CD4-positive, alpha-beta memory T cell (primary cell): ENCODE results near the gene ABHD8. TPM values are rescaled to one million over a fixed set of nuclear protein-coding genes. Genes with fewer than 3 reads are reported as not detected.

Experiments
- CTCF ChIA-PET: fragments of 350-600 bp; sonication (Branson Sonifier 250); formaldehyde crosslinking; loops from one replicate; lab custom pipeline; 2021; ENCODE audit warnings: inconsistent platforms; ENCODE audit not compliant: partially characterized antibody; lab: Charles Lee
- POLR2A ChIA-PET: fragments of 350-600 bp; sonication (Branson Sonifier 250); formaldehyde crosslinking; loops from one replicate; lab custom pipeline; 2021; ENCODE audit not compliant: partially characterized antibody; lab: Charles Lee
- DNase-seq, 5 donors: peaks; one replicate each; pipeline versions ENCODE4 v3.0.0 to v3.0.0-alpha.2; 2020 to 2022; ENCODE audit warnings: mixed read lengths in 1 of 5
- H3K27ac ChIP-seq: one replicate; pipeline ENCODE4 v1.7.0; 2013; ENCODE audit warnings: low read depth, low read length
- H3K27me3 ChIP-seq: 2 replicates; pipeline ENCODE4 v1.7.0; 2013; ENCODE audit warnings: mild to moderate bottlenecking, low read length, moderate library complexity; ENCODE audit not compliant: insufficient read depth
- H3K36me3 ChIP-seq: 2 replicates; pipeline ENCODE4 v1.7.0; 2013; ENCODE audit warnings: mild to moderate bottlenecking, low read length, moderate library complexity; ENCODE audit not compliant: insufficient read depth
- H3K4me1 ChIP-seq: 2 replicates; pipeline ENCODE4 v1.7.0; 2013; ENCODE audit warnings: mild to moderate bottlenecking, low read length, moderate library complexity; ENCODE audit not compliant: insufficient read depth
- H3K4me3 ChIP-seq, 2 donors: one replicate each; pipeline ENCODE4 v1.7.0; 2013; ENCODE audit warnings: low read length in 2 of 2, mild to moderate bottlenecking in 1 of 2
- H3K9me3 ChIP-seq, 2 donors: one replicate each; pipeline ENCODE4 v1.7.0; 2013; ENCODE audit warnings: low read length in 2 of 2, control low read depth in 1 of 2; ENCODE audit not compliant: control insufficient read depth in 1 of 2
- H3K27ac Mint-ChIP-seq, 7 donors: one replicate each; pipeline ENCODE4 v1.8.0; 2020 to 2021; ENCODE audit warnings: mixed read lengths in 7 of 7, mild to moderate bottlenecking in 6 of 7, inconsistent platforms in 3 of 7, moderate library complexity in 3 of 7
- H3K27me3 Mint-ChIP-seq, 2 donors: one replicate each; pipeline ENCODE4 v1.8.0; 2020 to 2021; ENCODE audit warnings: mixed read lengths in 2 of 2
- H3K36me3 Mint-ChIP-seq, 2 donors: one replicate each; pipeline ENCODE4 v1.8.0; 2020 to 2021; ENCODE audit warnings: mixed read lengths in 2 of 2, inconsistent platforms in 1 of 2, mild to moderate bottlenecking in 1 of 2
- H3K4me1 Mint-ChIP-seq, 4 donors: one replicate each; pipeline ENCODE4 v1.8.0; 2020 to 2021; ENCODE audit warnings: mixed read lengths in 4 of 4, mild to moderate bottlenecking in 1 of 4
- H3K4me3 Mint-ChIP-seq, 8 donors: one replicate each; pipeline ENCODE4 v1.8.0; 2020 to 2021; ENCODE audit warnings: mixed read lengths in 8 of 8, mild to moderate bottlenecking in 7 of 8, moderate library complexity in 6 of 8, inconsistent platforms in 3 of 8
- H3K9me3 Mint-ChIP-seq, 8 donors: one replicate each; pipeline ENCODE4 v1.8.0; 2020 to 2021; ENCODE audit warnings: mixed read lengths in 8 of 8, mild to moderate bottlenecking in 5 of 8, inconsistent platforms in 3 of 8, moderate library complexity in 1 of 8
- intact Hi-C: fragments of 100-400 bp; cut with micrococcal nuclease; formaldehyde crosslinking; loops from one replicate; pipeline ENCODE4 v1.15.1; 2023
- polyA plus RNA-seq, 2 donors: library from polyadenylated mRNA; unstranded; fragments of 300-500 nt; fragmentation: Illumina TruSeq; gene quantifications; one replicate each; pipeline ENCODE4 v1.2.3, GENCODE V29; 2021
- total RNA-seq, 2 experiments: library from RNA; stranded (reverse); gene quantifications; one replicate each; pipeline ENCODE4 v1.2.3, GENCODE V29; 2021

ABHD8 gene
- total and polyA plus RNA-seq, 4 experiments from 2014 or later: 6.0 to 10.1 (median 8.6) TPM

DNA sequence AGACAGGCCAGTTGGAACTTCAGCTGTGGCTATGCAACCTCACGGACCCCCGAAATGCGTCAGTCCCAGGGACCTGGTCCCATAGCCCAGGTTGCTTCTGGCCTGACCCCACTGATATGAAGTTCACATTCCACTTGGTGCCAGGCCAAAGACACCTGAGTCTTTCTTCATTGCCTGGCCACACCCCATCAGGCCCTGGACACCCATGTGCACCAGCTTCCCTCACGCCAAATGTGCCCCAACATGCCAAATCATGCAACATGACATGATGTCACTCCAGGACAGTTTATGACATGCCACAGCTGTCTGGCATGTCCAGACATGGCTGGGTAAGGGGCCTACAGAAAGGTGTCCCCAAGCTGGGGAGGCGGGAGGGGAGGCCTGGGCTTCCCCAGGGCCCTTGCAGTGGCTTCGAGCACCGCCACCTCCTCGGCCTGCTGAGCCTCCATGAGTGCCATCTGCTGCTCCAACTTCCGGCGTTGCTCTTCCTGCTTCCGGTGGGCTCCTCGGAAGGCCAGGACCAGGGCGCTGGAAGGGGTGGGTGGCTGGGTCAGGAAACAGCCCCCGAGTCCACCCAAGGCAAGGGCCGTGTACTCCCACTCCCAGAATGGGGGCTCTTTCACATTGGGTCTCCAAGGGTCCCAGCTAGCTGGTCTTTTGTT, 53.2 kb downstream of the ABHD8 start:
- Histone ChIP-seq H3K4me3 (no peak overlapping the region), H3K4me1 (peaks cover 11% of the 10 kb centered on the region), H3K27ac (no peak overlapping the region), H3K36me3 (no peaks in the 10 kb centered on the region), H3K9me3 (no peaks in the 10 kb centered on the region), H3K27me3 (no peaks in the 10 kb centered on the region)
- intact Hi-C loops: no loop called here
- H3K27me3 Mint-ChIP-seq: no peaks in the 10 kb centered on the region
- no peak overlapping the region for H3K27ac Mint-ChIP-seq
- POLR2A ChIA-PET: no interaction called here
- no peak for DNase-seq
- H3K4me3 Mint-ChIP-seq: no peak overlapping the region
- no peaks in the 10 kb centered on the region for H3K36me3 Mint-ChIP-seq
- H3K9me3 Mint-ChIP-seq: no peaks in the 10 kb centered on the region
- CTCF ChIA-PET: interaction anchor here (1.1 to 3.1 kb wide), 2 partner anchors 9 to 11 kb away, joined by 3 to 21 read pairs; no protein-coding TSS in a partner anchor
- peaks cover 0 to 4% (median 2%) of the 10 kb centered on the region in 4 donors for H3K4me1 Mint-ChIP-seq

DNA sequence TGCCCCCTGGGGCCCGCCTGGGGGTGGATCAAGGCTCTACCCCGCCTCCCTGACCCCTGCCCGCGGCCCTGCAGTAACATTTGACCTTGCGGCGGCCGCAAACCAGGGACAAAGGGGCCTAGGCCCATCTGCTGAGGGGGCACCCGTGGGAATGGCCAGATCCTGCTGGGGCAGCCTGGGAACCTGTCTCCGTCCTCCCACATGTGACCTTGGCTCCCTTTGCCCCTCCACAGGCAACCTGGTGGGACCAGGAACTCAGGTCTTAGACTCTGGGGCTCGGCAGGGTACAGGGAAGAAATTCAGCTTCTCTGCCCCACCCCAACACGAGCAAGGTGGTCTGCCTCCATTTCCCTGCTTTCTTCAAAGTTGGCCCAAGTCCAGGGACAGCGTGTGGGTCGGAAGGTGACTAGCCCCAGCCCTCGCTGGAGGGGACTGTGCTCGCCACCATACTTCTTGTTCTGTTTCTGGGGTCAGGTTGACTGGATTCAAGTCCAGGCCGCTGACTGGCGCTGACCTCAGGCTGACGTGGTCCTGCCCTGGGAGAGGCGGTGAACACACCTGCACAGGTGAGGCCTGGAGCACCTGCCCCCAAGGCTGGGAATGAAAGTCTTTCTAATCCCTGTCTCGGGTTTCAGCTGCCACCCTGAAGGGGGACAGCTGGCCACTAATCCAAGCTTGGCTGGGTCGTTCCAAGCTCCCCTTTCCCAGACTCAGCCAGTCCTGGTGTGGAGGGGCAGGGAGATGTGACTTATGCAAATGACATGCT, 55.0 kb downstream of the ABHD8 start:
- peaks cover 0 to 4% (median 2%) of the 10 kb centered on the region in 4 donors for H3K4me1 Mint-ChIP-seq
- Histone ChIP-seq H3K9me3 (no peaks in the 10 kb centered on the region), H3K4me3 (no peak overlapping the region), H3K27me3 (no peaks in the 10 kb centered on the region), H3K36me3 (no peaks in the 10 kb centered on the region), H3K4me1 (peaks cover 11% of the 10 kb centered on the region), H3K27ac (no peak overlapping the region)
- ChIA-PET POLR2A (interaction anchor here (0.6 to 1.4 kb wide), 3 partner anchors 19 to 476 kb away, joined by 3 to 6 read pairs (median 5); partner anchors contain the start of gene OCEL1), CTCF (interaction anchor here (1.0 to 3.1 kb wide), 4 partner anchors 11 to 36 kb away, joined by 3 to 21 read pairs (median 3); no protein-coding TSS in a partner anchor)
- intact Hi-C loops: no loop called here
- no peak for DNase-seq
- no peaks in the 10 kb centered on the region for H3K27me3 Mint-ChIP-seq
- no peaks in the 10 kb centered on the region for H3K9me3 Mint-ChIP-seq
- peak overlapping the region in 1 of 8 donors; percentile 39 for H3K4me3 Mint-ChIP-seq
- no peaks in the 10 kb centered on the region for H3K36me3 Mint-ChIP-seq
- no peak overlapping the region for H3K27ac Mint-ChIP-seq

DNA sequence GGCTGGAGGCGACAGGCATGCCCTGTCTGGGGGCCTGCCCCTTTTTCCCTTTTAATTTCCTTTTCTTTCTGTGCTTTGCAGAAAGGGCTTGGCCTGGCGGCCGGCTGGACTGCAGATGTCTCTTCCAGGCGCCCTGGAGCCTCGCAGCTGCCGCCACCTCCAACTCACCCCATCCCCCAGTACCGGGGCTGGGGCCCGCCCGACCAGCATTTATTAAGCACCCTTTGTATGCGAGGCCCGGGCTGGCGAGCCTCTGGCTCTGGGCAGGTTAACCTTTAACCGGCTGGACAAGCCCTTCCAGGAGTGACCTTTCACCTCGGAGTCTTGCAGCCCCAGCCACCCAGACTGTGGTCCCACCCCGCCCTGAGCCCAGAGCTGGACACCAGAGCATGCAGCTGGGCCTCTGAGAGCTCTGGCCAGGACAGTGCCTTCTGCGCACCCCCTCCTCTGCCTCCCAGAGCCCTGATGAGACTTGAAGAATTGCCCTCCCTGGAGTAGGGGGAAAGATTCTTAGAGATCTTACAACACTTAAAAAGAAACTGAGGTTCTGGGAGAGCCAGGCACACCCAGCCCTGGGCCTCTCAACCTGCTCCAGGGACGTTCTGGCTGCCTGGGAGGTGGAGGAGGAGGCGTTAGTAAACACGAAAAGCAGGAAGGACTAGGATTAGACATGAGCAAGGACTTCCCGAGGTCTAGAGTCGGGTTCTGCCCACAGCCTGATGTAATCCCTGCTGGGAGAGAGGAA, 56.4 kb downstream of the ABHD8 start:
- peak overlapping the region in 1 of 2 donors; percentile 64 for H3K4me3 ChIP-seq
- ChIA-PET POLR2A (interaction anchor here (3.3 kb wide), 1 partner anchor 12 kb away, joined by 19 read pairs; no protein-coding TSS in a partner anchor), CTCF (no interaction called here)
- peaks cover 11% of the 10 kb centered on the region for H3K4me1 ChIP-seq
- peak overlapping the region in 3 of 7 donors; percentile 67 to 88 (median 84) for H3K27ac Mint-ChIP-seq
- H3K36me3 Mint-ChIP-seq: no peaks in the 10 kb centered on the region
- DNase-seq: no peak
- no peaks in the 10 kb centered on the region for H3K27me3 Mint-ChIP-seq
- H3K27ac ChIP-seq: no peak overlapping the region
- H3K9me3 ChIP-seq: no peaks in the 10 kb centered on the region
- no peaks in the 10 kb centered on the region for H3K27me3 ChIP-seq
- H3K4me3 Mint-ChIP-seq: peak overlapping the region; percentile 56 to 97 (median 78)
- no peaks in the 10 kb centered on the region for H3K9me3 Mint-ChIP-seq
- intact Hi-C loops: loop anchor here (1.0 kb wide), 1 partner anchor 21 kb away; the partner anchor contains the start of gene OCEL1
- no peaks in the 10 kb centered on the region for H3K36me3 ChIP-seq
- peaks cover 0 to 4% (median 3%) of the 10 kb centered on the region in 4 donors for H3K4me1 Mint-ChIP-seq

- intact Hi-C loops: no loop called here
- Mint-ChIP-seq H3K4me1 (peaks cover 0 to 4% (median 3%) of the 10 kb centered on the region in 4 donors), H3K27me3 (no peaks in the 10 kb centered on the region), H3K27ac (peak within 1 kb of the TSS in 5 of 7 donors; percentile 60 to 88 (median 79)), H3K4me3 (peak within 1 kb of the TSS; percentile 83 to 97 (median 86)), H3K36me3 (no peaks in the 10 kb centered on the region), H3K9me3 (peaks cover 0 to 2% (median 0%) of the 10 kb centered on the region in 8 donors)
- no peak for DNase-seq
- peaks cover 11% of the 10 kb centered on the region for H3K4me1 ChIP-seq
- ChIA-PET POLR2A (interaction anchor here (1.4 to 3.3 kb wide), 3 partner anchors 11 to 22 kb away, joined by 4 to 19 read pairs (median 4); partner anchors contain the start of genes BABAM1 and OCEL1), CTCF (no interaction called here)
- no peaks in the 10 kb centered on the region for H3K27me3 ChIP-seq
- H3K36me3 ChIP-seq: no peaks in the 10 kb centered on the region
- peak within 1 kb of the TSS in 1 of 2 donors; percentile 64 for H3K4me3 ChIP-seq
- H3K27ac ChIP-seq: peak within 1 kb of the TSS; percentile 42
- H3K9me3 ChIP-seq: no peaks in the 10 kb centered on the region
Observed at GRCh38 chr19:17245535-17245984, 57.7 kb downstream of the ABHD8 start, which contains the start of gene NR2F6. Gene NR2F6, minus strand, starts transcription at chr19:17245919. Its CDS starts 699 bp downstream, at chr19:17245220.

- peaks cover 11% of the 10 kb centered on the region for H3K4me1 ChIP-seq
- H3K4me1 Mint-ChIP-seq: peaks cover 0 to 4% (median 3%) of the 10 kb centered on the region in 4 donors
- peak overlapping the region; percentile 25 to 67 (median 54) for H3K4me3 Mint-ChIP-seq
- H3K27ac Mint-ChIP-seq: no peak overlapping the region
- no peaks in the 10 kb centered on the region for H3K36me3 Mint-ChIP-seq
- ChIA-PET CTCF (no interaction called here), POLR2A (interaction anchor here (1.4 to 3.3 kb wide), 4 partner anchors 10 to 29 kb away, joined by 4 to 19 read pairs (median 4); partner anchors contain the start of genes BABAM1, OCEL1 and USE1)
- intact Hi-C loops: no loop called here
- no peaks in the 10 kb centered on the region for H3K9me3 ChIP-seq
- peaks cover 0 to 2% (median 0%) of the 10 kb centered on the region in 8 donors for H3K9me3 Mint-ChIP-seq
- H3K4me3 ChIP-seq: no peak overlapping the region
- H3K36me3 ChIP-seq: no peaks in the 10 kb centered on the region
- DNase-seq: peak in 1 of 5 donors; percentile 19
- H3K27me3 Mint-ChIP-seq: no peaks in the 10 kb centered on the region
- no peak overlapping the region for H3K27ac ChIP-seq
- no peaks in the 10 kb centered on the region for H3K27me3 ChIP-seq
Observed at GRCh38 chr19:17244618-17245534, 58.3 kb downstream of the ABHD8 start.
